GM21526 (cell line): ENCODE data around the gene CBY1.
"Not testable (repeated sequence)": the region's sequence is repeated elsewhere in the genome, so short reads cannot be mapped to it uniquely, and the experiment has no call there.

Source experiments
- ATAC-seq: cut with Tn5 transposase; IDR thresholded peaks from one replicate; pipeline ENCODE4 v1.9.1; 2021; ENCODE audit warnings: moderate library complexity; ENCODE audit not compliant: unreplicated experiment, low FRiP score

CBY1 gene

DNA sequence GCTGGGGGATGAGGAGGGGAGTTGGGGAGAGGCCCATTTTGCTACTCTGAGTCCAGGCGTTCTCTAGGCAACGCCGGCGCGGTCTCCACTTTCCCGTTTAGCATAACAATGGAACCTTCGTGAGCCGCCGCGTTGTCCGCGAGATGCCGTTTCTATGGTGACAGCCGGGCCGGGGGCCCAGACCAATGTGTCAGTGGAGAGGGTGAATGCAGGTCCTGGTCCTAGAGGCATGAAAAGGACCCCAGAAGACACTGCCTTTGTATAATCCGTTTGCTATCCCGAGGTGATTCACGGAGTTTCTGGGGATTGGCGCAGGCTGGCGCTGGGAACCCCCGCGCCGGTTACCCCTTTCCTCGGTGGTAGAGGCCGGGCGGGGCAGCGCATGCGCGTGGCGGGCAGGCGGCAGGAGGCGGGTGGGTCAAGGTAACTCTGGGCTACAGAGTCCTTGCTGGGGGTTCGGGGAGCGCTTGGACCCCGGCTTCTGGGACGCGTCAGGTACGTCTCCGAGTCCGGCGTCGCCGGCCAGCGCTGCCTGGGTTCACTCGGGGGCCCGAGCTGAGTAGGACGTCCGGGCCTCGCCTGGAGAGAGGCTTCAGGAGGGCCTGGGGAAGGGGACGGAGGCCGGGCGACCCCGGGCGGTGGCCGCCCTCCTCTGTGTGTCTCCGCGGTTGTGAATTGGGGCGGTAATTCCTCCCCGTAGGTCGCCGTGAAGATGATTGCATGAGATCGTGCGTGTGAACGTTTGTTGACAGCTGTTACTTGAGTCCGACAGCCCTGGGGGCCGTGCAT is at the start of gene CBY1, which contains the start of gene FAM227A:
CBY1 (plus strand) TSS at position 383 of the 789 bp plus-strand sequence. CDS start 11,417 bp downstream, outside the sequence.
FAM227A (minus strand) TSS at position 137 of the 789 bp plus-strand sequence. CDS start 6,224 bp downstream, outside the sequence.
- peak; percentile 59 for ATAC-seq

DNA sequence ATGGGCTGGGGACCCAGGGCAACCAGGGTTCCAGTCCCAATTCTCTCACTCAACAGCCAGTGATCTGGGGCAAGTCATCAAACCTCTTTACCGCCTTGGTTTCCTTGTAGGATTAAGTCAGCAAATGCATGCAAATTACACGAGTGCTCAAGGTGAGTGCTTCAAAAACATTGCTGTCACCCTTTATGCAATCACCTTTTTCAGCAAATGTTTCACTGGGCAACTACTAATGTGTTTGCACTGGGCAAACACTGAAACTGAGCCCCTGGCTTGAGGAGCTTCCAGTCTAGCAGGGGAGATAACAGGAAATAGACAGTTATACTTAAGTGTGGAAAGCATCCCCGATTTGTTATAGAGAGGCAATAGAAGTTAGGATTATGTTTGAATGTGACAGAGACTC is 48.8 kb upstream of the CBY1 start:
- ATAC-seq, result no peak

GRCh38 chr22:38608992-38609750 is 47.3 kb upstream of the CBY1 start:
- no peak for ATAC-seq

GRCh38 chr22:38610234-38610633 is 46.2 kb upstream of the CBY1 start:
- ATAC-seq, result no peak

DNA sequence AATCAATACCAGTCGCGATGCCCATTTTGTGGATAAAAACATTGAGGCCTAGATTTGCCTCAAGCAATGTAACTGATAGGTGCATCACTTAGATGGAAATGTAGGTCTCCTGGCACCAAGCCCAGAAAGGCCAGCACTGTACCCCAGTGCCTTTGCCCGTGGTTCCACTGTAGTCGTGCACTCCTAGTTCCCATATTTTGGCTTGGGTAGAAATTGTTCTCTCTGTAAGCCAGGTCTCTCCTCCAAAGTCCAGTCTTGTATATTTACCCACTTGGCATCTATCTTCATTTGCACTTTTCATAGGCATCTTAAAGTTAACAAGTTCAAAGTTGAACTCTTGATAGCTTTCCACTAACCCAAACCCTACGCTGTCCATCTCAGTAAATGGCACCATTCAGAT is 44.9 kb upstream of the CBY1 start:
- ATAC-seq, result no peak

- no peak for ATAC-seq
These were observed 44.0 kb upstream of the CBY1 start for GRCh38 chr22:38612217-38613006.

DNA sequence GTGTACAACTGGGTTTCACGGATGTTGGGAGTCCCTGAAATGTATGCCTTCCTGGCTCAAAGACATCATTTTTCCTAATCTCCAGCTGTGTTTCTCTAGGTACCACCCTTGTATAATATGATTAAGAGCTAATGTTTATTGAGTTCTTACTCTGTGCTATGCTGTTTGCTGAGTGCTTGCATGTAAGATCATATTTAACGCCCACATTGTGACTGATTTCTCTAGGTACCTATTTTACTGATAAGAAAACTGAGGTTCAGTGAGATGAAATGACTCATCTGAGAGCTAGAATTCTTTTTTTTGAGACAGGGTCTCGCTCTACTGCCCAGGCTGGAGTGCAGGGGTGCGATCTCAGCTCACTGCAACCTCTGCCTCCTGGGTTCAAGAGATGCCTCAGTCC is 42.9 kb upstream of the CBY1 start:
- ATAC-seq, result no peak

DNA sequence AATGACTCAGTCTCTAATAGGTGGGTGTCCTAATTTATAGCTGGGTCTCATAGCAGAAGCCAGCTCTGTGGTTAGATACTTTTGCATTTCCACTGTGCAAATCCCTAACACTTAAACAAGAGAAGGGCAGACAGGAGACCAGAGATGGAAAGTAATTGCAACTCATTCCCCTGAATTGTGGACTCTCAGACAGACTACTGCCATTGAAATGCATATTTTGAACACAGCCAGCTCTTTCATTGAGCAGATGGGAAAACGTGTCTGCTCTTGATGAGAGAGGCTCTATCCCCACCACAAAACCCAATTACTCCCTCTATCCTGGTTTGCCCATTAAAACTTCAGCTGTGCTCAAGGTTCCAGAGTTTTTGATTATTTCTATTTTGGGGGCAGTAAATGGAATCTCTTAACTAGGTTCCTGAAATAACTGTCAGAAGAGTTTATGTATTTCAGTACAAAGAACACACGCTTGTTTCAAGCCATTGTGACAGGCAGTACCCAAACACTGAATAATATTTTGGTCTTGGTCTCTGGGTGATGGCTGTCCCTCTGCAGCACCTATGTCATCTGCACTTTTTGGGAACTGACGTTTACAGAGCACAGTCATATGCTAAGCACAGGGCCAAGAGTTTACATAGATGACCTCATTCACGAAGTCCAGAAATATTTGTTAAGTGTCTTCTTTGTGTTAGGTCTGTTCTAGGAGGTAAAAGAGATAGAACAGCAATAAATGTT is 41.9 kb upstream of the CBY1 start:
- ATAC-seq, result no peak

DNA sequence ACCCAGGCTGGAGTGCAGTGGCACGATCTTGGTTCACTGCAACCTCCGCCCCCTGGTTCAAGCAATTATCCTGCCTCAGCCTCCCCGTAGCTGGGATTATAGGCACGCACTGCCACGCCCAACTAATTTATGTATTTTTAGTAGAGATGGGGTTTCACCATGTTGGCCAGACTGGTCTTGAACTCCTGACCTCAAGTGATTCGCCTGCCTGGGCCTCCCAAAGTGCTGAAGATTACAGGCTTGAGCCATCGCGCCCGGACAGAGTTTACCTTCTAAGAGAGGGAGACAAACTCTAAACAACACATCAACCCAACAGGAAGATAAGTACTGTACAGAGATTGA is 41.4 kb upstream of the CBY1 start:
- not testable (repeated sequence) for ATAC-seq

DNA sequence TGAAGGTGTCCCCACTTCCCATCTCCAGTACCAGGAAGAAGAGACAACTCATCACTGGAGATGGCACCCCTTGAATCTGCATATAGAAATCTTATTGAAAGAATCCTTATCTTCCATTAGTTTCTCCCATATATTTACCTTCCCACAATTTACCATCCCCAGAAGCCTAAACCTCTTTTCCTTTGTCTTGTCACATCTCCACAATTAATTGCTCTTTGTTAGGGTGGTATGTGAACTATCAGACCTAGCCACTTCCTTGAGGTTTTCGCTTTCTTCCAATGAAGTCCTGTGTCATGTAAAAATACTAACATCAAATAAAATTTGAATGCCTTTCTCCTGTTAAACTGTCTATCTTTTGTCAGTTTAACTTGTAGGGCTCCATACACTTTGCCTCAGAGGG is 38.2 kb upstream of the CBY1 start:
- no peak for ATAC-seq

DNA sequence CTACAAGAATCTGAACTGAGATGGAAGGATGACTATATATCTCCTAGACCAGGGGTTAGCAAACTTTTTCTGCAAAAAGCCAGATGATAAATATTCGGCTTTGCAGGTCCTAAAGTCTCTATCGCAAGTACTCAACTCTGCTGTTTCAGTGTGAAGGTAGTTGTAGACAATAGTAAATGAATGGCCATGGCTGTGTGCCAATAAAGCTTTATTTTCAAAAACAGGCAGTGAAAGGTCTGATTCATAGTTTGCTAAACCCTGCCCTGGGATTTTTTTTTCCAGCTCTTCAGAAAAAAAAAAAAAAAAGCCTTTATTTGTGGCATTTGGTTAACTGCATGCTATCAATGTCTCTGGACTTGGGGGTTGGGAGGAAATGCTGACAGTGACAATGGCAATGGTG is 37.8 kb upstream of the CBY1 start:
- no peak for ATAC-seq

DNA sequence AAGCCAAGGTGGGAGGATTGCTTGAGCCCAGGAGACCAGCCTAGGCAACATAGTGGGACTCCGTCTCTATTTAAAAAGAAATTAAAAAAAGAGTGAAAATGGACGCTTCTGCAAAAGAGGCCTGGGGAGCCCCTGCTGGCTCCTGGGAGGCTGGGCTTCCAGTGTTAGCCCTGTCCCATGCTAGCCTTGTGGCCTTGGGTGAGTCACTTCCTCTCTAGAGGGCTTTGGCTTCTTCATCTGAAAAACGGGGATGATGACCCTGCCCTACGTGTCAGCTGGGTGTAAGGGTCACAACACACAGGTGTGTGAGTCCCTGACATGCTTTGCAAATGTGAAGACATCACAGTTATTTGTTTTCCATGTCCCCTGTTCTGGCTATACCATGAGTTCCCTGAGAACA is 33.1 kb upstream of the CBY1 start:
- no peak for ATAC-seq

GRCh38 chr22:38628444-38628843 is 28.0 kb upstream of the CBY1 start:
- ATAC-seq, result no peak

DNA sequence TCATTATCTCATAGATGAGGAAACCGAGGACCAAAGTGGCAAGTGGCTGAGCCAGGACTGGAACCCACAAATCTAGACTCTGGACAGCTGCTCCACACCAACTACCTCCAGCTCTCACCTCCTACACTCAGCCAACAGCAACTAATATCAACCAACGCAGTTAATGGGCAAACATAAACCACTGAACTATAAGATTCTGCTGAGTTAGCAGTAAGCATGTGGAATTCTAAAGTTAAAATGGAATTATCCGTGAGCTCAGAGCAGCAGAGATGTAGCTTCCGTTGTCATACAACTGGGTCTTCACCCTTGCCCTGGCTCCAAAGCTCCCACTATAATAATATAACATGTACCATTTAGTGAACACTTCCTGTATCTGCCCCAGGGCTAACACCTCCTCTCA is 27.3 kb upstream of the CBY1 start:
- ATAC-seq, result no peak

GRCh38 chr22:38631724-38632123 is 24.7 kb upstream of the CBY1 start:
- ATAC-seq, result no peak

- ATAC-seq, result no peak
These were observed 23.9 kb upstream of the CBY1 start for GRCh38 chr22:38632528-38632927.

- no peak for ATAC-seq
These were observed 18.2 kb upstream of the CBY1 start for GRCh38 chr22:38638216-38638615.

GRCh38 chr22:38638728-38639127 is 17.7 kb upstream of the CBY1 start:
- ATAC-seq, result no peak

DNA sequence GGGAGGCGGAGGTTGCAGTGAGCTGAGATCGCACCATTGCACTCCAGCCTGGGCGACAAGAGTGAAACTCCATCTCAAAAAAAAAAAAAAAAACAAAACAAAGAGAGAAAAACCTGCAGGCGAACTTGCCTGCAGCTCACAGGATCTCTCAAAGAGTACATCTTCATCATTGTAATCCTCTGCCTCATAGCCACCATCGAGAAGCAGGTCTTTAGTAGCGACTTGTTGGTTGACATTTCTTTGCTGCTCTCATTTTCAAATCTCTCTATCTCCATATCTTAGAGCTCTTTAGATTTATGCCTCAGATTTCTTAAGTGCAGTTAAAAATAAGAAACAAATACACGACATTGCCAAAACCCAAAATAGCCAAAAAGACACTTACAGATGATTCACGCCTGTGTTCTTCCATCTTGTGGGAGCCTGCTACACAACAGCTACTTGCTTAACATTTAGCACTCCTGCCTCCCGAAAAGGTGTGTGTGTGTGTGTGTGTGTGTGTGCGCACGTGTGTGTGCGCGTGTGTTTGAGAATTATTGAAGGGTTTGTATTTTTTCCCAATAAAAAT is 14.9 kb upstream of the CBY1 start:
- no peak for ATAC-seq

DNA sequence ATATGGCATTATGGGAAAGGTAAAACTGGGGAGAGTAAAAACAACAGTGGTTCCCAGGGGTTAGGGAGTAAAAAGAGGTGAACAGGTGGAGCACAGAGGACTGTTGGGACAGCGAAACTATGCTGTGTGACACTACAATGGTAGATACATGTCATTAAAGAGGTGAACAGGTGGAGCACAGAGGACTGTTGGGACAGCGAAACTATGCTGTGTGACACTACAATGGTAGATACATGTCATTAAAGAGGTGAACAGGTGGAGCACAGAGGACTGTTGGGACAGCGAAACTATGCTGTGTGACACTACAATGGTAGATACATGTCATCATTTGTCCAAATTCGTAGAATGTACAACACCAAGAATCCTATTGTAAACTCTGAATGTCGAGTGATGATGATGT is 12.2 kb upstream of the CBY1 start:
- not testable (repeated sequence) for ATAC-seq
